Epithelial cell of proximal tubule (primary cell): ENCODE data around the gene MYADML2. TPM values are rescaled to one million over a fixed set of nuclear protein-coding genes. Genes with fewer than 3 reads are reported as not detected.
A peak's percentile ranks its signal among the peaks of the same experiment; 100 is the strongest.

Experiments
- DNase-seq: peaks from one replicate; pipeline ENCODE4 v3.0.0-alpha.2; 2011; ENCODE audit warnings: low read depth
- H3K4me3 ChIP-seq: 2 replicates; pipeline ENCODE4 v1.5.1; 2011; ENCODE audit warnings: low read depth, mild to moderate bottlenecking, low read length
- CTCF ChIP-seq: conservative IDR thresholded peaks from 2 replicates; pipeline ENCODE4 v1.5.1; 2012; ENCODE audit warnings: low read depth, mild to moderate bottlenecking, low read length
- total RNA-seq: library from RNA; depleted of rRNA; stranded (reverse); fragments of >200 nt; gene quantifications from 2 replicates; pipeline ENCODE4 v1.2.3, GENCODE V29; 2015

Gene MYADML2
- total RNA-seq, 1 donor from 2014 or later, result not detected

DNA sequence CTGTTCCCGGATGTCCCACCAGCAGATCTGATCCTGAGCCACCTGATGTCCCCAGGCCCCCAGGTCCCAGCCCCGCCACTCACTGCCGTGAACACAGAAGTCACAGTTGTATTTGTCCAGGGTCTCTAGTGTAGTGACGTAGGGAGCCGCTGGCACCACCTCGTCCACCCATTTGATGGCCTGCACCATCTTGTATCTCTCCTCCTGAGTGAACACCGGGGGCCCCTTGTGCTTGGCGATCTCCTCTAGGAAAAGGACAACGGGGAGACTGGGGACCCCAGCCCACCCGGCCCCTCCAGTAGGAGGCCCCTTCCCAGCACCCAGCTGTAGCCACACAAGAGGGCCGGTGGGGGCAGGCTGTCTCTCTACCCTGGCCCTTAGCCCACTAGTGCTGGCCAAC lies 38.2 kb downstream of the MYADML2 start:
- no peak overlapping the region for H3K4me3 ChIP-seq
- no peak for DNase-seq
- TF ChIP-seq CTCF, result no peak

DNA sequence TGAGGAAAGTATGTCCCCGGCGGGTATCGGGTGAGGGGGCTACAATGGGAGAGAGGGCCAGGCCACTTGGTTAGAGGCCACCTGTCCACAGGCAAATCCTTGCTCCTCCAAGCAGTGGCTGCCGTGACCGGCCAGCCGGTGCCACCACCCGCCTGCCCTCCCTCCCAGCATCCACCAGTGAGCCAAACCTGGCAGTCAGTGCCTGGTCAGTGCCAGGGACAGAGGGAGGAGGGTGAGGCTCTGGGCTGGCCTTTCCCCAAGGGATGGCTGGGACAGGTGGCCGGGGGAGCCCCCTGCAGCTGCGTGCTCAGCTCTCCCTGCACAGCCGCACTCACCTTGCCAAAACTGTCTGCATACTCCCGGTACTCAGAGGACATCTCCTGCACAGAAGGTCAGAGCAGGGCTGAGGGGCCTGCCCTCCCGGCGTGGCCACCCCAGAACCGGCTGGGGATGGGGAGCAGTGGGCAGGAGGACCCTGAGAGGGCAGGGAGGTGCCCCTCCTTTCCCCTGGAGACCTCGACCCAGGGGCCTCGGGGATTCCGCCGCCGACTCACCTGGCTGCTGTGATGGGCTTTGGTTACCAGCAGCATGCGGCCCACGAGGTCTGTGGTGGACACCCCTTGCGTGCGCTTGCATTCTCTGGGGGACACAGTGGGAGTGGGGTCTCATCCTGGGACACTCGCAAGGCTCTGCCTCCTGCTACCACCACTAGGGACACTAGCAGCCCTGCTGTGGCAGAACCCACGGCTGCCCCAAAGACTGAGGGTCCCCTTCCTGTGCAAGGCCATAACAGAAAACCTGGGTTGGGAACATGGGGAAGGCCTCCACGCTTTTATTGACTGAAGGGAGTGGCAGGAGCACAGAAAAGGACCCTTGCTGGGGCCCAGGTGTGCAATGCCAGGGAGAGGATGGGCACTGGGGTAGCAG lies 39.6 kb downstream of the MYADML2 start:
- no peak for DNase-seq
- peak; percentile 17 for TF ChIP-seq CTCF
- H3K4me3 ChIP-seq, result no peak overlapping the region

GRCh38 chr17:81906476-81907218 lies 40.4 kb downstream of the MYADML2 start:
- DNase-seq, result no peak

DNA sequence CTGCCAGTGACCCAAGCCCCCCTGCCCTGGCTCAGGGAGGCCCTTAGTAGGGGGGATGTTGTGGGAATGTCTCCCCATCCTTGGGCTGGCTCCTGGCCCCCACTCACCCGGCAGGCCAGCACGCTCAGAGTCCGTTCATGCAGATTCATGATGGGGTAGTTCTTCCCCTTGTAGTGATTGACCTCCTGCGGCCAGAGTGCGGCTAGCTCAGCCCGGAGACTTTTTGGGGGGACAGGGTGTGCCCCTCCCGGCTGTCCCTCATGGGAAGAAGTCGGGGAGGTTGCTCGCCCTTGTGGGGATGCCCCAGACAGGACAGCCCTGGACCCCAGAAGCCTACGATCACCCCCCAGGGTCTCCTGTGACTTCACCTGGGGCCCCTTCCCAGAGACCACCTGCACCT lies 41.0 kb downstream of the MYADML2 start:
- no peak for DNase-seq
- no peak overlapping the region for H3K4me3 ChIP-seq
- no peak for TF ChIP-seq CTCF

More at GRCh38 chr17:81906476-81907218, 40.4 kb downstream of the MYADML2 start:
- H3K4me3 ChIP-seq, result no peak overlapping the region
- TF ChIP-seq CTCF, result no peak

- no peak overlapping the region for H3K4me3 ChIP-seq
- no peak for TF ChIP-seq CTCF
- no peak for DNase-seq
These were observed 41.6 kb downstream of the MYADML2 start for GRCh38 chr17:81905424-81905875.

- no peak overlapping the region for H3K4me3 ChIP-seq
- no peak for TF ChIP-seq CTCF
- no peak for DNase-seq
These were observed 42.2 kb downstream of the MYADML2 start for GRCh38 chr17:81904600-81905423.
